DND-41 (cell line): Measurements from ENCODE around the gene TNXB.

Source experiments
- EZH2 ChIP-seq: IDR thresholded peaks from 3 replicates; pipeline ENCODE4 v1.6.1; 2012; ENCODE audit warnings: borderline replicate concordance, low read depth, mild to moderate bottlenecking, moderate library complexity, low read length, inconsistent platforms; ENCODE audit not compliant: severe bottlenecking
- TF ChIP-seq, protein P1 (sequence below): IDR thresholded peaks from 2 replicates; pipeline ENCODE4 v1.5.1; 2012; ENCODE audit warnings: borderline replicate concordance, low read length, moderate library complexity, mild to moderate bottlenecking; ENCODE audit not compliant: poor library complexity, severe bottlenecking; ENCODE audit errors: extremely low read depth

GRCh38 chr6:32058511-32058963, 50.6 kb downstream of the TNXB start:
- TF ChIP-seq, protein P1, sequence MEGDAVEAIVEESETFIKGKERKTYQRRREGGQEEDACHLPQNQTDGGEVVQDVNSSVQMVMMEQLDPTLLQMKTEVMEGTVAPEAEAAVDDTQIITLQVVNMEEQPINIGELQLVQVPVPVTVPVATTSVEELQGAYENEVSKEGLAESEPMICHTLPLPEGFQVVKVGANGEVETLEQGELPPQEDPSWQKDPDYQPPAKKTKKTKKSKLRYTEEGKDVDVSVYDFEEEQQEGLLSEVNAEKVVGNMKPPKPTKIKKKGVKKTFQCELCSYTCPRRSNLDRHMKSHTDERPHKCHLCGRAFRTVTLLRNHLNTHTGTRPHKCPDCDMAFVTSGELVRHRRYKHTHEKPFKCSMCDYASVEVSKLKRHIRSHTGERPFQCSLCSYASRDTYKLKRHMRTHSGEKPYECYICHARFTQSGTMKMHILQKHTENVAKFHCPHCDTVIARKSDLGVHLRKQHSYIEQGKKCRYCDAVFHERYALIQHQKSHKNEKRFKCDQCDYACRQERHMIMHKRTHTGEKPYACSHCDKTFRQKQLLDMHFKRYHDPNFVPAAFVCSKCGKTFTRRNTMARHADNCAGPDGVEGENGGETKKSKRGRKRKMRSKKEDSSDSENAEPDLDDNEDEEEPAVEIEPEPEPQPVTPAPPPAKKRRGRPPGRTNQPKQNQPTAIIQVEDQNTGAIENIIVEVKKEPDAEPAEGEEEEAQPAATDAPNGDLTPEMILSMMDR: no peak
- no peak for TF ChIP-seq EZH2
